Left ventricle myocardium inferior (tissue), 1 donor: ENCODE measurements around the gene ADAMTS8. TPM values are rescaled to one million over a fixed set of nuclear protein-coding genes. Genes with fewer than 3 reads are reported as not detected.
"Not testable (repeated sequence)": the region's sequence is repeated elsewhere in the genome, so short reads cannot be mapped to it uniquely, and the experiment has no call there.

Source experiments
- DNase-seq: peaks from one replicate; pipeline ENCODE4 v3.0.0-alpha.2; 2020
- H3K27ac ChIP-seq: fragments of 200-600 bp; replicated peaks from 2 replicates; pipeline ENCODE4 v1.8.0; 2021
- H3K27me3 ChIP-seq: fragments of 200-600 bp; 2 replicates; pipeline ENCODE4 v1.8.0; 2021; ENCODE audit warnings: low read depth
- H3K36me3 ChIP-seq: fragments of 200-600 bp; 2 replicates; pipeline ENCODE4 v1.8.0; 2021
- H3K4me1 ChIP-seq: fragments of 200-600 bp; 2 replicates; pipeline ENCODE4 v1.8.0; 2021
- H3K4me3 ChIP-seq: fragments of 200-600 bp; 2 replicates; pipeline ENCODE4 v1.8.0; 2021; ENCODE audit warnings: mild to moderate bottlenecking, moderate library complexity
- H3K9me3 ChIP-seq: fragments of 200-600 bp; replicated peaks from 2 replicates; pipeline ENCODE4 v1.8.0; 2021
- CTCF ChIP-seq: fragments of 200-600 bp; IDR thresholded peaks from 2 replicates; pipeline ENCODE4 v1.8.0; 2021; ENCODE audit warnings: antibody characterized with exemption, mild to moderate bottlenecking, borderline replicate concordance
- intact Hi-C: fragments of 100-400 bp; cut with micrococcal nuclease; formaldehyde crosslinking; loops from one replicate; pipeline ENCODE4 v1.11.0; 2022
- total RNA-seq: library from RNA; stranded (reverse); fragmentation: NEBNext Ultra II Directional; extraction: Animal tissue kit (Norgen Biotek cat#: 25700); gene quantifications from one replicate; pipeline ENCODE4 v1.2.1, GENCODE V29; 2021
- donor health status: DM: no; HTN: yes; CAD: no; lungs with severe emphysema.

Gene ADAMTS8
- total RNA-seq, 1 donor from 2014 or later, result 0.85 TPM

- intact Hi-C loops, result loop anchor here (10.0 kb wide), 3 partner anchors 165 to 455 kb away; no protein-coding TSS in a partner anchor
- Histone ChIP-seq H3K36me3 (no peaks in the 10 kb centered on the region), H3K27ac (no peak overlapping the region), H3K9me3 (peaks cover 8% of the 10 kb centered on the region), H3K4me1 (peaks cover 12% of the 10 kb centered on the region), H3K4me3 (no peak overlapping the region), H3K27me3 (no peaks in the 10 kb centered on the region)
- TF ChIP-seq CTCF, result no peak
- no peak for DNase-seq
Measured at GRCh38 chr11:130439876-130440275, 11.5 kb upstream of the ADAMTS8 start.

- Histone ChIP-seq H3K4me3 (no peak overlapping the region), H3K27me3 (no peaks in the 10 kb centered on the region), H3K36me3 (no peaks in the 10 kb centered on the region), H3K4me1 (peaks cover 15% of the 10 kb centered on the region), H3K27ac (no peak overlapping the region), H3K9me3 (peaks cover 8% of the 10 kb centered on the region)
- intact Hi-C loops, result loop anchor here (10.0 kb wide), 2 partner anchors 296 to 456 kb away; no protein-coding TSS in a partner anchor
- no peak for DNase-seq
- no peak for TF ChIP-seq CTCF
Measured at GRCh38 chr11:130439160-130439519, 10.7 kb upstream of the ADAMTS8 start.

GRCh38 chr11:130438401-130439159 lies 10.2 kb upstream of the ADAMTS8 start:
- not testable (repeated sequence) for DNase-seq, H3K4me3 ChIP-seq, H3K27me3 ChIP-seq, H3K9me3 ChIP-seq, H3K27ac ChIP-seq, H3K36me3 ChIP-seq
- H3K4me1 ChIP-seq, result peaks cover 16% of the 10 kb centered on the region
- intact Hi-C loops, result loop anchor here (10.0 kb wide), 2 partner anchors 296 to 456 kb away; no protein-coding TSS in a partner anchor

GRCh38 chr11:130437848-130438247 lies 9.4 kb upstream of the ADAMTS8 start:
- TF ChIP-seq CTCF, result no peak
- intact Hi-C loops, result loop anchor here (10.0 kb wide), 2 partner anchors 297 to 457 kb away; no protein-coding TSS in a partner anchor
- Histone ChIP-seq H3K4me1 (peaks cover 16% of the 10 kb centered on the region), H3K27ac (no peak overlapping the region), H3K9me3 (peaks cover 8% of the 10 kb centered on the region), H3K36me3 (no peaks in the 10 kb centered on the region), H3K27me3 (no peaks in the 10 kb centered on the region), H3K4me3 (no peak overlapping the region)
- DNase-seq, result no peak

GRCh38 chr11:130436171-130436570 lies 7.8 kb upstream of the ADAMTS8 start:
- TF ChIP-seq CTCF, result no peak
- Histone ChIP-seq H3K4me1 (peaks cover 16% of the 10 kb centered on the region), H3K9me3 (peaks cover 4% of the 10 kb centered on the region), H3K4me3 (no peak overlapping the region), H3K27ac (no peak overlapping the region), H3K27me3 (no peaks in the 10 kb centered on the region), H3K36me3 (no peaks in the 10 kb centered on the region)
- no peak for DNase-seq
- intact Hi-C loops, result loop anchor here (10.0 kb wide), 2 partner anchors 299 to 459 kb away; no protein-coding TSS in a partner anchor

GRCh38 chr11:130435671-130436070 lies 7.3 kb upstream of the ADAMTS8 start:
- intact Hi-C loops, result loop anchor here (10.0 kb wide), 2 partner anchors 299 to 459 kb away; no protein-coding TSS in a partner anchor
- no peak overlapping the region for H3K27ac ChIP-seq

More at GRCh38 chr11:130435671-130436070, 7.3 kb upstream of the ADAMTS8 start:
- peaks cover 3% of the 10 kb centered on the region for H3K27me3 ChIP-seq
- H3K9me3 ChIP-seq, result no peaks in the 10 kb centered on the region
- DNase-seq, result no peak
- H3K36me3 ChIP-seq, result no peaks in the 10 kb centered on the region
- H3K4me1 ChIP-seq, result peaks cover 16% of the 10 kb centered on the region
- H3K4me3 ChIP-seq, result no peak overlapping the region
- no peak for TF ChIP-seq CTCF
